ENCODE measurements around the gene TGFB1.

TGFB1 gene

GRCh38 chr19:41310033-41310831 is 43.5 kb downstream of the TGFB1 start, which contains the start of gene CCDC97:
Gene CCDC97 (plus strand): TSS chr19:41310172. CDS start chr19:41310311, 139 bp downstream.
- DNase-seq (ENCODE audit: low spot score), result peak; percentile 94
- TF ChIP-seq CTCF (IDR thresholded peaks at IDR 0.05; ENCODE audit: extremely low read depth, insufficient read depth, missing control alignments), result no peak
- in situ Hi-C loops (cut with MboI; ENCODE audit: low pct_unique_long_range_greater_than_20kb, low sequenced_read_pairs, unreplicated experiment), result loop anchor here (10.0 kb wide), 1 partner anchor 105 kb away; no protein-coding TSS in a partner anchor

GRCh38 chr19:41309180-41310032 is 44.3 kb downstream of the TGFB1 start:
- in situ Hi-C loops (cut with MboI; ENCODE audit: low pct_unique_long_range_greater_than_20kb, low sequenced_read_pairs, unreplicated experiment), result loop anchor here (10.0 kb wide), 1 partner anchor 105 kb away; no protein-coding TSS in a partner anchor
- no peak for DNase-seq (ENCODE audit: low spot score)
- TF ChIP-seq CTCF (IDR thresholded peaks at IDR 0.05; ENCODE audit: extremely low read depth, insufficient read depth, missing control alignments), result no peak

GRCh38 chr19:41308450-41309179 is 45.1 kb downstream of the TGFB1 start:
- TF ChIP-seq CTCF (IDR thresholded peaks at IDR 0.05; ENCODE audit: extremely low read depth, insufficient read depth, missing control alignments), result peak; percentile 95
- peak; percentile 83 for DNase-seq (ENCODE audit: low spot score)
- in situ Hi-C loops (cut with MboI; ENCODE audit: low pct_unique_long_range_greater_than_20kb, low sequenced_read_pairs, unreplicated experiment), result no loop called here

GRCh38 chr19:41307954-41308449 is 45.7 kb downstream of the TGFB1 start:
- TF ChIP-seq CTCF (IDR thresholded peaks at IDR 0.05; ENCODE audit: extremely low read depth, insufficient read depth, missing control alignments), result no peak
- in situ Hi-C loops (cut with MboI; ENCODE audit: low pct_unique_long_range_greater_than_20kb, low sequenced_read_pairs, unreplicated experiment), result no loop called here
- DNase-seq (ENCODE audit: low spot score), result no peak

GRCh38 chr19:41307090-41307875 is 46.4 kb downstream of the TGFB1 start:
- in situ Hi-C loops (cut with MboI; ENCODE audit: low pct_unique_long_range_greater_than_20kb, low sequenced_read_pairs, unreplicated experiment), result no loop called here
- no peak for TF ChIP-seq CTCF (IDR thresholded peaks at IDR 0.05; ENCODE audit: extremely low read depth, insufficient read depth, missing control alignments)
- no peak for DNase-seq (ENCODE audit: low spot score)
